ENCODE data around the gene TNFRSF4. TPM values are rescaled to one million over a fixed set of nuclear protein-coding genes. Genes with fewer than 3 reads are reported as not detected.

TNFRSF4 gene
- total and polyA plus RNA-seq, 4 donors = 0.08 to 0.35 (median 0.15) TPM; not detected in 1

- no peak for TF ChIP-seq GABPA (IDR thresholded peaks at IDR 0.05 in 1 of 2, conservative IDR thresholded peaks at IDR 0.05 in 1 of 2)
Measured at GRCh38 chr1:1167398-1167821, 46.5 kb downstream of the TNFRSF4 start (continued).

- TF ChIP-seq SP1 (IDR thresholded peaks at IDR 0.05) (no peak), RAD21 (IDR thresholded peaks at IDR 0.05) (no peak), HNF4G (IDR thresholded peaks at IDR 0.05) (no peak), ZBTB33 (IDR thresholded peaks at IDR 0.05) (no peak), HNF4A (conservative IDR thresholded peaks at IDR 0.05) (no peak), MAX (IDR thresholded peaks at IDR 0.05) (no peak), NR2F2 (IDR thresholded peaks at IDR 0.05) (no peak), JUND (IDR thresholded peaks at IDR 0.05) (no peak), EGR1 (IDR thresholded peaks at IDR 0.05; ENCODE audit: low read depth in 2 of 2) (no peak), REST (IDR thresholded peaks at IDR 0.05) (no peak)
- Histone ChIP-seq H3K4me3 (ENCODE audit: low read depth in 1 of 3, low read length in 3 of 3) (no peak overlapping the region), H3K9ac (ENCODE audit: low read depth in 1 of 2, low read length in 2 of 2) (no peak overlapping the region), H3K27ac (ENCODE audit: low read depth in 1 of 2, low read length in 2 of 2) (no peak overlapping the region), H3K36me3 (ENCODE audit: control insufficient read depth in 4 of 4, insufficient read depth in 3 of 4, low read depth in 1 of 4, low read length in 3 of 4) (no peaks in the 10 kb centered on the region), H3K4me1 (ENCODE audit: control insufficient read depth in 4 of 4, insufficient read depth in 4 of 4, low read length in 3 of 4) (peaks cover 0 to 4% (median 0%) of the 10 kb centered on the region in 4 donors), H3K27me3 (ENCODE audit: control insufficient read depth in 4 of 4, insufficient read depth in 4 of 4, low read length in 3 of 4) (peaks cover 0 to 15% (median 2%) of the 10 kb centered on the region in 4 donors), H3K9me3 (ENCODE audit: control insufficient read depth in 4 of 4, low read length in 3 of 4) (no peaks in the 10 kb centered on the region)
- 79% methylated on average over 44 of the region's 44 CpGs for WGBS
- no peak for DNase-seq (ENCODE audit: low spot score)
Measured at GRCh38 chr1:1166642-1167397, 47.1 kb downstream of the TNFRSF4 start.

GRCh38 chr1:1165900-1166421 is 48.0 kb downstream of the TNFRSF4 start:
- no peak overlapping the region for H3K27ac ChIP-seq (ENCODE audit: low read depth in 1 of 2, low read length in 2 of 2)
- TF ChIP-seq CTCF (IDR thresholded peaks at IDR 0.05; ENCODE audit: low read depth, low read length, missing input control) = no peak
- no peak for TF ChIP-seq MAX (IDR thresholded peaks at IDR 0.05)
- TF ChIP-seq FOXA1 (IDR thresholded peaks at IDR 0.05) = no peak
- no peak for TF ChIP-seq RAD21 (IDR thresholded peaks at IDR 0.05)
- TF ChIP-seq JUND (IDR thresholded peaks at IDR 0.05) = no peak
- peaks cover 0 to 4% (median 0%) of the 10 kb centered on the region in 4 donors for H3K4me1 ChIP-seq (ENCODE audit: control insufficient read depth in 4 of 4, insufficient read depth in 4 of 4, low read length in 3 of 4)
- no peaks in the 10 kb centered on the region for H3K36me3 ChIP-seq (ENCODE audit: control insufficient read depth in 4 of 4, insufficient read depth in 3 of 4, low read depth in 1 of 4, low read length in 3 of 4)
- H3K27me3 ChIP-seq (ENCODE audit: control insufficient read depth in 4 of 4, insufficient read depth in 4 of 4, low read length in 3 of 4) = peaks cover 0 to 12% (median 2%) of the 10 kb centered on the region in 4 donors
- H3K4me3 ChIP-seq (ENCODE audit: low read depth in 1 of 3, low read length in 3 of 3) = no peak overlapping the region
- no peak overlapping the region for H3K9ac ChIP-seq (ENCODE audit: low read depth in 1 of 2, low read length in 2 of 2)
- H3K9me3 ChIP-seq (ENCODE audit: control insufficient read depth in 4 of 4, low read length in 3 of 4) = no peaks in the 10 kb centered on the region
- 66% methylated on average over 23 of the region's 23 CpGs for WGBS
- DNase-seq (ENCODE audit: low spot score) = no peak
